Smooth muscle cell (in vitro differentiated cells): ENCODE results near the gene DEFB121. TPM values are rescaled to one million over a fixed set of nuclear protein-coding genes. Genes with fewer than 3 reads are reported as not detected.

Experiments used
- DNase-seq: peaks from one replicate; lab custom pipeline; 2025; ENCODE audit not compliant: unreplicated experiment; lab: John Stamatoyannopoulos, UW
- H2AFZ ChIP-seq: fragments of 200-600 bp; sonication (generic); 2 replicates; pipeline ENCODE4 v1.6.0; 2016; ENCODE audit warnings: antibody characterized with exemption, low read depth, mild to moderate bottlenecking
- H3F3A ChIP-seq: fragments of 200-600 bp; sonication (generic); 2 replicates; pipeline ENCODE4 v1.6.0; 2017; ENCODE audit warnings: antibody characterized with exemption, low read depth
- H3K27ac ChIP-seq: fragments of 200-600 bp; sonication (generic); 2 replicates; pipeline ENCODE4 v1.5.1; 2016; ENCODE audit warnings: low read depth, mild to moderate bottlenecking
- H3K27me3 ChIP-seq: fragments of 200-600 bp; sonication (generic); 2 replicates; pipeline ENCODE4 v1.6.1; 2016; ENCODE audit warnings: low read depth, mild to moderate bottlenecking
- H3K36me3 ChIP-seq: fragments of 200-600 bp; sonication (generic); 2 replicates; pipeline ENCODE4 v1.5.1; 2016; ENCODE audit warnings: low read depth
- H3K4me1 ChIP-seq: fragments of 200-600 bp; sonication (generic); 2 replicates; pipeline ENCODE4 v1.5.1; 2016; ENCODE audit warnings: low read depth
- H3K4me2 ChIP-seq: fragments of 200-600 bp; sonication (generic); 2 replicates; pipeline ENCODE4 v1.6.0; 2016; ENCODE audit warnings: mild to moderate bottlenecking
- H3K4me3 ChIP-seq: fragments of 200-600 bp; sonication (generic); 2 replicates; pipeline ENCODE4 v1.5.1; 2016; ENCODE audit warnings: mild to moderate bottlenecking
- H3K79me2 ChIP-seq: fragments of 200-600 bp; sonication (generic); 2 replicates; pipeline ENCODE4 v1.6.0; 2016; ENCODE audit warnings: low read depth, mild to moderate bottlenecking
- H3K9ac ChIP-seq: fragments of 200-600 bp; sonication (generic); 2 replicates; pipeline ENCODE4 v1.6.0; 2016; ENCODE audit warnings: low read depth
- H3K9me3 ChIP-seq: fragments of 200-600 bp; sonication (generic); replicated peaks from 2 replicates; pipeline ENCODE4 v1.5.1; 2016; ENCODE audit warnings: low read depth
- H4K20me1 ChIP-seq: fragments of 200-600 bp; sonication (generic); 2 replicates; pipeline ENCODE4 v1.6.0; 2016; ENCODE audit warnings: low read depth
- WGBS: methylation state at CpG from one replicate; pipeline ENCODE4 v1.1.7; 2016; ENCODE audit warnings: low lambda C conversion rate; 5-methylcytosine and 5-hydroxymethylcytosine counted together
- polyA plus RNA-seq: library from polyadenylated mRNA; unstranded; fragments of >200 nt; fragmentation: Nextera tagmentation; extraction: Ambion mirVana; gene quantifications from 2 replicates; pipeline ENCODE4 v1.2.1, GENCODE V29; 2016
- total RNA-seq: library from RNA; depleted of rRNA; stranded (reverse); fragments of >200 nt; gene quantifications from 2 replicates; pipeline ENCODE4 v1.2.3, GENCODE V29; 2014
- TF ChIP-seq, protein P1 (sequence below): fragments of 200-600 bp; sonication (generic); IDR thresholded peaks from 2 replicates; pipeline ENCODE4 v1.5.1; 2017; ENCODE audit warnings: borderline replicate concordance, mild to moderate bottlenecking, antibody characterized with exemption; ENCODE audit not compliant: insufficient read depth, poor library complexity, severe bottlenecking

DEFB121 gene, protein sequence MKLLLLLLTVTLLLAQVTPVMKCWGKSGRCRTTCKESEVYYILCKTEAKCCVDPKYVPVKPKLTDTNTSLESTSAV
- total RNA-seq (not detected in 2 replicates), polyA plus RNA-seq (not detected in 2 replicates)

GRCh38 chr20:31406115-31406514, at the start of gene DEFB121:
Gene DEFB121 (minus strand): TSS chr20:31406215. CDS start chr20:31406152, 63 bp downstream.
- no peaks in the 10 kb centered on the region for H3F3A ChIP-seq
- no peaks in the 10 kb centered on the region for H3K27me3 ChIP-seq
- H3K9me3 ChIP-seq: peaks cover 11% of the 10 kb centered on the region
- TF ChIP-seq, protein P1, sequence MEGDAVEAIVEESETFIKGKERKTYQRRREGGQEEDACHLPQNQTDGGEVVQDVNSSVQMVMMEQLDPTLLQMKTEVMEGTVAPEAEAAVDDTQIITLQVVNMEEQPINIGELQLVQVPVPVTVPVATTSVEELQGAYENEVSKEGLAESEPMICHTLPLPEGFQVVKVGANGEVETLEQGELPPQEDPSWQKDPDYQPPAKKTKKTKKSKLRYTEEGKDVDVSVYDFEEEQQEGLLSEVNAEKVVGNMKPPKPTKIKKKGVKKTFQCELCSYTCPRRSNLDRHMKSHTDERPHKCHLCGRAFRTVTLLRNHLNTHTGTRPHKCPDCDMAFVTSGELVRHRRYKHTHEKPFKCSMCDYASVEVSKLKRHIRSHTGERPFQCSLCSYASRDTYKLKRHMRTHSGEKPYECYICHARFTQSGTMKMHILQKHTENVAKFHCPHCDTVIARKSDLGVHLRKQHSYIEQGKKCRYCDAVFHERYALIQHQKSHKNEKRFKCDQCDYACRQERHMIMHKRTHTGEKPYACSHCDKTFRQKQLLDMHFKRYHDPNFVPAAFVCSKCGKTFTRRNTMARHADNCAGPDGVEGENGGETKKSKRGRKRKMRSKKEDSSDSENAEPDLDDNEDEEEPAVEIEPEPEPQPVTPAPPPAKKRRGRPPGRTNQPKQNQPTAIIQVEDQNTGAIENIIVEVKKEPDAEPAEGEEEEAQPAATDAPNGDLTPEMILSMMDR: no peak
- no peak for DNase-seq
- no peak within 1 kb of the TSS for H3K4me3 ChIP-seq
- H4K20me1 ChIP-seq: no peaks in the 10 kb centered on the region
- H3K79me2 ChIP-seq: no peaks in the 10 kb centered on the region
- 49% methylated on average over 3 of the region's 3 CpGs for WGBS
- no peak within 1 kb of the TSS for H2AFZ ChIP-seq
- H3K9ac ChIP-seq: no peak within 1 kb of the TSS
- H3K36me3 ChIP-seq: peaks cover 4% of the 10 kb centered on the region
- H3K4me1 ChIP-seq: no peaks in the 10 kb centered on the region
- H3K4me2 ChIP-seq: no peak within 1 kb of the TSS
- H3K27ac ChIP-seq: no peak within 1 kb of the TSS

GRCh38 chr20:31454361-31454760, 48.3 kb upstream of the DEFB121 start:
- Histone ChIP-seq H3F3A (no peaks in the 10 kb centered on the region), H3K79me2 (no peaks in the 10 kb centered on the region), H3K36me3 (no peaks in the 10 kb centered on the region), H3K9me3 (peaks cover under 1% of the 10 kb centered on the region), H3K4me3 (no peak overlapping the region), H3K4me2 (no peak overlapping the region), H3K9ac (no peak overlapping the region), H3K27ac (no peak overlapping the region), H3K4me1 (no peaks in the 10 kb centered on the region), H3K27me3 (no peaks in the 10 kb centered on the region), H4K20me1 (no peaks in the 10 kb centered on the region), H2AFZ (no peak overlapping the region)
- TF ChIP-seq, protein P1: no peak
- WGBS: 80% methylated on average over 1 of the region's 1 CpG
- DNase-seq: no peak

- Histone ChIP-seq H3K27me3 (no peaks in the 10 kb centered on the region), H4K20me1 (no peaks in the 10 kb centered on the region), H3K9ac (no peak overlapping the region), H3K4me1 (no peaks in the 10 kb centered on the region), H3K4me2 (no peak overlapping the region), H2AFZ (no peak overlapping the region), H3K79me2 (no peaks in the 10 kb centered on the region), H3K27ac (no peak overlapping the region), H3K4me3 (no peak overlapping the region), H3K9me3 (peaks cover 5% of the 10 kb centered on the region), H3K36me3 (no peaks in the 10 kb centered on the region), H3F3A (no peaks in the 10 kb centered on the region)
- WGBS: 62% methylated on average over 2 of the region's 2 CpGs
- TF ChIP-seq, protein P1: no peak
- DNase-seq: no peak
Measured at GRCh38 chr20:31452575-31452974, 46.6 kb upstream of the DEFB121 start.

- WGBS: 79% methylated on average over 8 of the region's 8 CpGs
- DNase-seq: no peak
Measured at GRCh38 chr20:31449511-31450414, 43.7 kb upstream of the DEFB121 start.

More at GRCh38 chr20:31449511-31450414, 43.7 kb upstream of the DEFB121 start:
- H3K79me2 ChIP-seq: no peaks in the 10 kb centered on the region
- H3K4me3 ChIP-seq: no peak overlapping the region
- H3F3A ChIP-seq: no peaks in the 10 kb centered on the region
- no peaks in the 10 kb centered on the region for H3K27me3 ChIP-seq
- no peaks in the 10 kb centered on the region for H4K20me1 ChIP-seq
- H3K4me1 ChIP-seq: no peaks in the 10 kb centered on the region
- no peak overlapping the region for H3K4me2 ChIP-seq
- no peak overlapping the region for H3K9ac ChIP-seq
- no peak overlapping the region for H3K27ac ChIP-seq
- H2AFZ ChIP-seq: no peak overlapping the region
- TF ChIP-seq, protein P1: no peak
- H3K36me3 ChIP-seq: no peaks in the 10 kb centered on the region
- H3K9me3 ChIP-seq: peaks cover 5% of the 10 kb centered on the region
